Smooth muscle cell (in vitro differentiated cells): Measurements from ENCODE around the gene FPGT. TPM values are rescaled to one million over a fixed set of nuclear protein-coding genes. Genes with fewer than 3 reads are reported as not detected.

Experiments
- DNase-seq: peaks from one replicate; lab custom pipeline; 2025; ENCODE audit not compliant: unreplicated experiment; lab: John Stamatoyannopoulos, UW
- H2AFZ ChIP-seq: fragments of 200-600 bp; sonication (generic); 2 replicates; pipeline ENCODE4 v1.6.0; 2016; ENCODE audit warnings: antibody characterized with exemption, low read depth, mild to moderate bottlenecking
- H3F3A ChIP-seq: fragments of 200-600 bp; sonication (generic); 2 replicates; pipeline ENCODE4 v1.6.0; 2017; ENCODE audit warnings: antibody characterized with exemption, low read depth
- H3K27ac ChIP-seq: fragments of 200-600 bp; sonication (generic); 2 replicates; pipeline ENCODE4 v1.5.1; 2016; ENCODE audit warnings: low read depth, mild to moderate bottlenecking
- H3K27me3 ChIP-seq: fragments of 200-600 bp; sonication (generic); 2 replicates; pipeline ENCODE4 v1.6.1; 2016; ENCODE audit warnings: low read depth, mild to moderate bottlenecking
- H3K36me3 ChIP-seq: fragments of 200-600 bp; sonication (generic); 2 replicates; pipeline ENCODE4 v1.5.1; 2016; ENCODE audit warnings: low read depth
- H3K4me1 ChIP-seq: fragments of 200-600 bp; sonication (generic); 2 replicates; pipeline ENCODE4 v1.5.1; 2016; ENCODE audit warnings: low read depth
- H3K4me2 ChIP-seq: fragments of 200-600 bp; sonication (generic); 2 replicates; pipeline ENCODE4 v1.6.0; 2016; ENCODE audit warnings: mild to moderate bottlenecking
- H3K4me3 ChIP-seq: fragments of 200-600 bp; sonication (generic); 2 replicates; pipeline ENCODE4 v1.5.1; 2016; ENCODE audit warnings: mild to moderate bottlenecking
- H3K79me2 ChIP-seq: fragments of 200-600 bp; sonication (generic); 2 replicates; pipeline ENCODE4 v1.6.0; 2016; ENCODE audit warnings: low read depth, mild to moderate bottlenecking
- H3K9ac ChIP-seq: fragments of 200-600 bp; sonication (generic); 2 replicates; pipeline ENCODE4 v1.6.0; 2016; ENCODE audit warnings: low read depth
- H3K9me3 ChIP-seq: fragments of 200-600 bp; sonication (generic); replicated peaks from 2 replicates; pipeline ENCODE4 v1.5.1; 2016; ENCODE audit warnings: low read depth
- H4K20me1 ChIP-seq: fragments of 200-600 bp; sonication (generic); 2 replicates; pipeline ENCODE4 v1.6.0; 2016; ENCODE audit warnings: low read depth
- WGBS: methylation state at CpG from one replicate; pipeline ENCODE4 v1.1.7; 2016; ENCODE audit warnings: low lambda C conversion rate; 5-methylcytosine and 5-hydroxymethylcytosine counted together
- polyA plus RNA-seq: library from polyadenylated mRNA; unstranded; fragments of >200 nt; fragmentation: Nextera tagmentation; extraction: Ambion mirVana; gene quantifications from 2 replicates; pipeline ENCODE4 v1.2.1, GENCODE V29; 2016
- total RNA-seq: library from RNA; depleted of rRNA; stranded (reverse); fragments of >200 nt; gene quantifications from 2 replicates; pipeline ENCODE4 v1.2.3, GENCODE V29; 2014
- TF ChIP-seq, protein P1 (sequence below): fragments of 200-600 bp; sonication (generic); IDR thresholded peaks from 2 replicates; pipeline ENCODE4 v1.5.1; 2017; ENCODE audit warnings: borderline replicate concordance, mild to moderate bottlenecking, antibody characterized with exemption; ENCODE audit not compliant: insufficient read depth, poor library complexity, severe bottlenecking

FPGT gene
- total and polyA plus RNA-seq, 2 experiments from 2014 or later = 1.2 to 7.1 TPM

GRCh38 chr1:74195339-74195738, 2.7 kb upstream of the FPGT start:
- peak overlapping the region; percentile 40 for H2AFZ ChIP-seq
- H3K27ac ChIP-seq = no peak overlapping the region
- no peak overlapping the region for H3K9ac ChIP-seq
- H3K36me3 ChIP-seq = no peaks in the 10 kb centered on the region
- H4K20me1 ChIP-seq = no peaks in the 10 kb centered on the region
- no peak for DNase-seq
- no peaks in the 10 kb centered on the region for H3K27me3 ChIP-seq
- no peaks in the 10 kb centered on the region for H3K9me3 ChIP-seq
- TF ChIP-seq, protein P1, sequence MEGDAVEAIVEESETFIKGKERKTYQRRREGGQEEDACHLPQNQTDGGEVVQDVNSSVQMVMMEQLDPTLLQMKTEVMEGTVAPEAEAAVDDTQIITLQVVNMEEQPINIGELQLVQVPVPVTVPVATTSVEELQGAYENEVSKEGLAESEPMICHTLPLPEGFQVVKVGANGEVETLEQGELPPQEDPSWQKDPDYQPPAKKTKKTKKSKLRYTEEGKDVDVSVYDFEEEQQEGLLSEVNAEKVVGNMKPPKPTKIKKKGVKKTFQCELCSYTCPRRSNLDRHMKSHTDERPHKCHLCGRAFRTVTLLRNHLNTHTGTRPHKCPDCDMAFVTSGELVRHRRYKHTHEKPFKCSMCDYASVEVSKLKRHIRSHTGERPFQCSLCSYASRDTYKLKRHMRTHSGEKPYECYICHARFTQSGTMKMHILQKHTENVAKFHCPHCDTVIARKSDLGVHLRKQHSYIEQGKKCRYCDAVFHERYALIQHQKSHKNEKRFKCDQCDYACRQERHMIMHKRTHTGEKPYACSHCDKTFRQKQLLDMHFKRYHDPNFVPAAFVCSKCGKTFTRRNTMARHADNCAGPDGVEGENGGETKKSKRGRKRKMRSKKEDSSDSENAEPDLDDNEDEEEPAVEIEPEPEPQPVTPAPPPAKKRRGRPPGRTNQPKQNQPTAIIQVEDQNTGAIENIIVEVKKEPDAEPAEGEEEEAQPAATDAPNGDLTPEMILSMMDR = no peak
- H3K4me3 ChIP-seq = no peak overlapping the region
- no peaks in the 10 kb centered on the region for H3F3A ChIP-seq
- no peaks in the 10 kb centered on the region for H3K79me2 ChIP-seq
- H3K4me2 ChIP-seq = no peak overlapping the region
- no peaks in the 10 kb centered on the region for H3K4me1 ChIP-seq

- WGBS = 96% methylated on average over 5 of the region's 5 CpGs
Observed at GRCh38 chr1:74197255-74197654, 787 bp upstream of the FPGT start.

GRCh38 chr1:74199504-74199903, 1.5 kb downstream of the FPGT start:
- H3K79me2 ChIP-seq = no peaks in the 10 kb centered on the region
- no peaks in the 10 kb centered on the region for H4K20me1 ChIP-seq
- no peaks in the 10 kb centered on the region for H3F3A ChIP-seq
- no peak overlapping the region for H2AFZ ChIP-seq
- no peak overlapping the region for H3K9ac ChIP-seq
- no peaks in the 10 kb centered on the region for H3K36me3 ChIP-seq
- no peak overlapping the region for H3K4me2 ChIP-seq
- no peak overlapping the region for H3K4me3 ChIP-seq
- no peaks in the 10 kb centered on the region for H3K9me3 ChIP-seq
- WGBS = 93% methylated on average over 5 of the region's 5 CpGs
- no peaks in the 10 kb centered on the region for H3K4me1 ChIP-seq
- TF ChIP-seq, protein P1 = no peak
- H3K27ac ChIP-seq = no peak overlapping the region
- DNase-seq = no peak
- no peaks in the 10 kb centered on the region for H3K27me3 ChIP-seq

More at GRCh38 chr1:74197255-74197654, 787 bp upstream of the FPGT start:
- DNase-seq = no peak
- peak overlapping the region; percentile 68 for H3K9ac ChIP-seq
- H3K27me3 ChIP-seq = no peaks in the 10 kb centered on the region
- peak overlapping the region; percentile 89 for H3K4me2 ChIP-seq
- no peaks in the 10 kb centered on the region for H3K9me3 ChIP-seq
- peak overlapping the region; percentile 98 for H2AFZ ChIP-seq
- H3K4me3 ChIP-seq = peak overlapping the region; percentile 77
- TF ChIP-seq, protein P1 = no peak
- no peaks in the 10 kb centered on the region for H3K79me2 ChIP-seq
- no peaks in the 10 kb centered on the region for H4K20me1 ChIP-seq
- H3K4me1 ChIP-seq = no peaks in the 10 kb centered on the region
- H3K27ac ChIP-seq = peak overlapping the region; percentile 64
- H3F3A ChIP-seq = no peaks in the 10 kb centered on the region
- no peaks in the 10 kb centered on the region for H3K36me3 ChIP-seq

- 71% methylated on average over 2 of the region's 2 CpGs for WGBS
- Histone ChIP-seq H3K4me2 (no peak overlapping the region), H4K20me1 (no peaks in the 10 kb centered on the region), H2AFZ (no peak overlapping the region), H3F3A (no peaks in the 10 kb centered on the region), H3K9ac (no peak overlapping the region), H3K4me1 (no peaks in the 10 kb centered on the region), H3K36me3 (no peaks in the 10 kb centered on the region), H3K4me3 (no peak overlapping the region), H3K9me3 (no peaks in the 10 kb centered on the region), H3K27me3 (no peaks in the 10 kb centered on the region), H3K79me2 (no peaks in the 10 kb centered on the region), H3K27ac (no peak overlapping the region)
- TF ChIP-seq, protein P1 = no peak
- DNase-seq = no peak
Observed at GRCh38 chr1:74205266-74205665, 7.2 kb downstream of the FPGT start.
